GM19452 (cell line): ENCODE data around the gene FOXJ2.
A peak's percentile ranks its signal among the peaks of the same experiment; 100 is the strongest.
"Not testable (repeated sequence)": the region's sequence is repeated elsewhere in the genome, so short reads cannot be mapped to it uniquely, and the experiment has no call there.

ENCODE experiments used
- ATAC-seq: cut with Tn5 transposase; IDR thresholded peaks from one replicate; pipeline ENCODE4 v1.9.1; 2021; ENCODE audit not compliant: unreplicated experiment

The FOXJ2 gene

DNA sequence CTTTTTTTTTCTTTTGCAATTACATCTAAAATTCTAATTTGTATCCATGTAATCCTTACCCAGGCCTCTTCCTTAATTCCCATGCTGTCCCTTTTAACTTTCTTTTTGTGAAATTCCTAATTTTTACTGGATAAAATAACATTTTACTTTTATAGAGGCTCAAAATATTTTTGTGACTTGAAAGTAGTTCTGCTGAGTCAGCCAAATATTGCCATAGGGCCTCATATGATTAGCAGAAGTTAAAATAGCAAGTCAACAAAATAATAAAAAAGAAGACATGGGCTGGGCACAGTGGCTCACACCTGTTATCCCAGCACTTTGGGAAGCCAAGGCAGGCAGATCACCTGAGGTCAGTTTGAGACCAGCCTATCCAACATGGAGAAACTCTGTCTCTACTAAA, 31.6 kb downstream of the FOXJ2 start:
- ATAC-seq = no peak

- peak; percentile 78 for ATAC-seq
Measured at GRCh38 chr12:8065991-8066594, 33.6 kb downstream of the FOXJ2 start, which contains the start of gene C3AR1. C3AR1 (minus strand) TSS chr12:8066359; CDS start chr12:8060185, 6,174 bp downstream.

GRCh38 chr12:8069582-8069981, 37.1 kb downstream of the FOXJ2 start:
- ATAC-seq = no peak

GRCh38 chr12:8071820-8072219, 39.3 kb downstream of the FOXJ2 start:
- ATAC-seq = not testable (repeated sequence)

DNA sequence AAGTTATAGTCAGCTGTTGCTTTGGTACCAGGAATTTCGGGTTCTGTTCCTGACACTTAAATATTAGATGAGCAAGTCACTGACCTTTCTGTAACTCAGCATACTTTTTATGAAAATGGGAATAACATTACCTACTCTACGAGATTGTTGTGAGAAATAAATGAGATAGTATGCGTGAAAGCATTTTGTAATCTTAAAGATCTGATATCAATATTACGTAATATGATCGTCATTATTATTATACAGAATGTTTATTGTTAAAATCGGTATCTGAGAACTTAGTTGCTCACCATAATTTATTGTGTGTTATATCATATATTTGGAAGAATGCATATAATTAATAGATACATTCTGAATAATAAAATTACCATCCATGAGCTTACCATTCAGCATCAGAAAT, 43.4 kb downstream of the FOXJ2 start:
- ATAC-seq = no peak

DNA sequence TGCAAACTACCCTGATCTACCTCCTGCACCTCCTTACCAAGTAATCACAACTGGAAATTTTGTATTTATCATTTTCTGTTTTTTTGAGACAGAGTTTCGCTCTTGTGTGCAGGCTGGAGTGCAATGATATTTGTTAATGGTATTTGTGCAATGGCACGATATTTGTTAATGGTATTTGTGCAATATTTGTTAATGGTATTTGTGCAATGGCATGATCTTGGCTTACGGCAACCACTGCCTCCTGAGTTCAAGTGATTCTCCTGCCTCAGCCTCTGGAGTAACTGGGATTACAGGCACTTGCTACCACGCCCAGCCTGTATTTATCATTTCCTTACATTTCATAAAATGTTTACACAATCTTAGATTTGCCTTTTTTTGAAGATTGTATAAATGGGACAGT, 43.9 kb downstream of the FOXJ2 start:
- no peak for ATAC-seq

- ATAC-seq = no peak
Measured at GRCh38 chr12:8077207-8077606, 44.7 kb downstream of the FOXJ2 start.

GRCh38 chr12:8078398-8078797, 45.9 kb downstream of the FOXJ2 start:
- ATAC-seq = no peak

- no peak for ATAC-seq
Measured at GRCh38 chr12:8078916-8079315, 46.4 kb downstream of the FOXJ2 start.

GRCh38 chr12:8080120-8080519, 47.6 kb downstream of the FOXJ2 start:
- no peak for ATAC-seq

DNA sequence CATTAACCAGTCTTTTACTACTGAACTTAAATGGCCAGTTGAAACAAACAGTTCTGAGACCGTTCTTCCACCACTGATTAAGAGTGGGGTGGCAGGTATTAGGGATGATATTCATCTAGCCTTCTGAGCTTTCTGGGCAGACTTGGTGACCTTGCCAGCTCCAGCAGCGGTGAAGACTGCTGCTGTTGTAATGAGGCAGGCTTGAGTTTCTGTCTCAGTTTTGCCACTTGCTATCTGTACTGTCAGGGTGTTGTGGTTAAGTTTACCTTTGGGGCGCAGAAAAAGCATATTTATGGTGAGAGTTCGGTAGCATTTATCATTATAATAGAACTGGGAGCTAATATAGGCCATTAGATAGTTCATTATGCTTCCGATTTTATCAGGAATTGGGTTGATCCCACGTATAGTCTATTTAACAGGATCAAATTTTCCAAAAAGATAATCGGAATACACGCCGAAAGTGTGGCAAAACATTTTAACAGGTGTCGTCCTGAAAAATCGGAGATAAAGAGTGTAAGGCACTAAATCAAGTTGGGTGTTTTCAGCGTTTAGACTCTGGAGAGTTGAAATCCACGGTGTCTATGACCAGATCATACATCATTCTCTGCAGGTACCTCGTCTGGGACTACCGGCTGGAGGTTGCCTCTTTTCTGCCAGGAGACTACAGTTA, 48.9 kb downstream of the FOXJ2 start:
- ATAC-seq = no peak

GRCh38 chr12:8082808-8083100, 50.2 kb downstream of the FOXJ2 start:
- ATAC-seq = no peak

GRCh38 chr12:8084351-8084750, 51.8 kb downstream of the FOXJ2 start:
- not testable (repeated sequence) for ATAC-seq

DNA sequence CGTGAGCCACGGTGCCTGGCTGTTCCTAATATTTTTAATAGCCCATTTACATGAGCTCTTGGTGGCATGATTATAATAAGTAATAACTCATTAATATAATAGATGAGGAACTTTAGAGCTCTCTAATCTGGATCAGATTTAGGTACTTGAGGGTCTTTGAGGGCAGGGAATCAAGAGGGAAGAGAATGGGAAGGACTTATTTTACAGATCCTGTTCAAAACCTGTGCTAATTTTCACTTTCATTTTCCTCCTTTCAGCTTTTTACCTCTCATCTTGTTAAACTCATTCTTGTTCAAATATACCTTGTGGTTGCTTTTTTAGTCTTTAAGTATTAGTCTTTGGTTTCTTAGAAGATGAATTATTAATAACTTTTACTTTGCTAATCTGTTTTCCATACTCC, 55.1 kb downstream of the FOXJ2 start:
- no peak for ATAC-seq

- peak; percentile 57 for ATAC-seq
Measured at GRCh38 chr12:8088574-8088973, 56.1 kb downstream of the FOXJ2 start.

- ATAC-seq = not testable (repeated sequence)
Measured at GRCh38 chr12:8089277-8089676, 56.8 kb downstream of the FOXJ2 start.

DNA sequence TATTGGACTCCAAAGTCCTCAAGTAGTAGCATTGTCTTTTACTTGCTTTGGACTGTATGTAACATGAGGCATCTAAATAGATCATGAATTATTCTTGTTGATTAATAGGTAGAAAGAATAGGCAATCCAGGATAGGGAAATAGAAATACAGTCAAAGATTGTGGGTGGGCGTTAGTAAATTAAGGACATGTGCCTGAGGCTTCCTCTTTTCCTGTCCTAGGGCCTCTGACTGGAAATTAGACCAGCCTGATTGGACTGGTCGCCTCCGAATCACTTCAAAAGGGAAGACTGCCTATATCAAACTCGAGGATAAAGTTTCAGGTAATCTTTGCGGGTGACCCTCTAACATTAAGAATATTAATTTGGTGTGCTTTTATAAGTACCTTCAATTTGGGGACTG, 57.2 kb downstream of the FOXJ2 start:
- ATAC-seq = no peak

DNA sequence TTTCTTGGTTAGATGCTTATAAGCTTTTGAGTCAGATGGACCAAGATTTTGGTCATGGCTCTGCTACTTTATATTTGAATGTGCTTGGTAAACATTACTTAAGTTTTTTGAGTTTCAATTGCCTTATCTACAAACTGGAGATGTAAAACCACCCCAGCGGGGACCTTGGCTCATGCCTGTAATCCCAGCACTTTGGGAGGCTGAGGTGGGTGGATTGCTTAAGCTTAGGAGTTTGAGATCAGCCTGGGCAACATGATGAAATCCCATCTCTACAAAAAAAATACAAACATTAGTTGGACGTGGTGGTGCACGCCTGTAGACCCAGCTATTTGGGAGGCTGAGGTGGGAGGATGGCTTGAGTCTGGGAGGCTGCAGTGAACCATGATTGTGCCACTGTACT, 60.8 kb downstream of the FOXJ2 start:
- ATAC-seq = no peak

- ATAC-seq = no peak
Measured at GRCh38 chr12:8096281-8096915, 63.9 kb downstream of the FOXJ2 start.

DNA sequence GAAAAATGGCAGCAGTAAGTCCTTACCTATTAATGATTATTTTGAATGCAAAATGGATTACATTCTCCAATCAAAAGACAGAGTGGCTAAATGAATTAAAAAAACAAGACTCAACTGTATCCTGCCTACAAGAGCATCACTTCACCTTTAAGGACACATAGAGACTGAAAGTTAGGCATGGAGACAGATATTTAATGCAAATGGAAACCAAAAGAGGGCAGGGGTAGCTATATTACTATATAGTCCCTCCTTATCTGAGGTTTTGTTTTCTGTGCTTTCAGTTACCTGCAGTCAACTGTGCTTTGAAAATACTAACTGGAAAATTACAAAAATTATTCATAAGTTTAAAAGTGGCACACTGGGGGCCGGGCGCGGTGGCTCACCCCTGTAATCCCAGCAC, 66.7 kb downstream of the FOXJ2 start:
- no peak for ATAC-seq
